Natural killer cell (primary cell): ENCODE measurements around the gene MCOLN1. TPM values are rescaled to one million over a fixed set of nuclear protein-coding genes. Genes with fewer than 3 reads are reported as not detected.

Experiments used
- ATAC-seq, 3 donors: fragments of 150-1000 bp in 2 of 3; fragments of 200-7000 bp in 1 of 3; cut with Tn5 transposase; 1 replicate in 1 of 3; 2 replicates in 2 of 3; pipeline ENCODE4 v1.10.0; 2021; ENCODE audit warnings: mild to moderate bottlenecking in 2 of 3, moderate library complexity in 2 of 3
- DNase-seq, 2 donors: peaks; one replicate each; pipeline versions ENCODE4 v3.0.0 to v3.0.0-alpha.2; 2013 to 2021; ENCODE audit warnings: mixed read lengths in 1 of 2
- H3K27ac ChIP-seq: one replicate; pipeline ENCODE4 v1.5.1; 2013; ENCODE audit warnings: mild to moderate bottlenecking, low read length
- H3K27me3 ChIP-seq: one replicate; pipeline ENCODE4 v1.6.1; 2013; ENCODE audit warnings: low read length; ENCODE audit not compliant: control insufficient read depth, insufficient read depth
- H3K36me3 ChIP-seq: one replicate; pipeline ENCODE4 v1.6.1; 2013; ENCODE audit warnings: low read length; ENCODE audit not compliant: control insufficient read depth, insufficient read depth
- H3K4me1 ChIP-seq: one replicate; pipeline ENCODE4 v1.6.1; 2013; ENCODE audit warnings: low read length; ENCODE audit not compliant: control insufficient read depth, insufficient read depth
- H3K4me3 ChIP-seq: one replicate; pipeline ENCODE4 v1.5.1; 2013; ENCODE audit warnings: low read length
- H3K9me3 ChIP-seq: one replicate; pipeline ENCODE4 v1.6.1; 2013; ENCODE audit warnings: low read length; ENCODE audit not compliant: control insufficient read depth, insufficient read depth
- H3K27ac Mint-ChIP-seq, 2 donors: one replicate each; pipeline ENCODE4 v1.8.0; 2022; ENCODE audit warnings: mild to moderate bottlenecking in 2 of 2, mixed read lengths in 2 of 2, moderate library complexity in 1 of 2
- H3K27me3 Mint-ChIP-seq, 2 donors: one replicate each; pipeline ENCODE4 v1.8.0; 2022; ENCODE audit warnings: low read depth in 2 of 2, mixed read lengths in 2 of 2
- H3K36me3 Mint-ChIP-seq: one replicate; pipeline ENCODE4 v1.8.0; 2022; ENCODE audit warnings: mixed read lengths
- H3K4me1 Mint-ChIP-seq, 2 donors: one replicate each; pipeline ENCODE4 v1.8.0; 2022; ENCODE audit warnings: mixed read lengths in 2 of 2
- H3K4me3 Mint-ChIP-seq: one replicate; pipeline ENCODE4 v1.8.0; 2022; ENCODE audit warnings: mild to moderate bottlenecking, moderate library complexity, mixed read lengths
- H3K9me3 Mint-ChIP-seq, 2 donors: one replicate each; pipeline ENCODE4 v1.8.0; 2022; ENCODE audit warnings: mixed read lengths in 2 of 2
- CTCF ChIP-seq: fragments of 200-600 bp; IDR thresholded peaks from one replicate; pipeline ENCODE4 v1.8.0; 2022; ENCODE audit warnings: antibody characterized with exemption
- WGBS: methylation state at CpG from one replicate; pipeline ENCODE4 v1.1.7; 2013; ENCODE audit warnings: missing lambda C conversion rate; ENCODE audit not compliant: insufficient coverage; 5-methylcytosine and 5-hydroxymethylcytosine counted together
- intact Hi-C: fragments of 100-400 bp; cut with micrococcal nuclease; formaldehyde crosslinking; loops from one replicate; pipeline ENCODE4 v1.14.2; 2022
- total RNA-seq, 4 donors: library from RNA; stranded (reverse); fragments of 120-200 nt in 1 of 4; gene quantifications; one replicate each; pipeline versions ENCODE4 v1.2.3 to v1.2.4, GENCODE V29; 2013 to 2022

Gene MCOLN1
- total RNA-seq, 3 donors from 2014 or later (not counting 1 experiment from before 2014, with no cell fraction given) = 22.9 to 37.6 (median 27.8) TPM

GRCh38 chr19:7554565-7554964 is 32.1 kb downstream of the MCOLN1 start:
- intact Hi-C loops = no loop called here
- no peak overlapping the region for H3K4me3 Mint-ChIP-seq
- no peaks in the 10 kb centered on the region for H3K36me3 Mint-ChIP-seq
- DNase-seq (no peak), ATAC-seq (no peak)
- Histone ChIP-seq H3K4me1 (no peaks in the 10 kb centered on the region), H3K36me3 (peaks cover 49% of the 10 kb centered on the region), H3K4me3 (no peak overlapping the region), H3K27me3 (no peaks in the 10 kb centered on the region), H3K27ac (no peak overlapping the region), H3K9me3 (no peaks in the 10 kb centered on the region)
- no peaks in the 10 kb centered on the region for H3K27me3 Mint-ChIP-seq
- WGBS = 97% methylated on average over 28 of the region's 28 CpGs
- H3K4me1 Mint-ChIP-seq = peaks cover 0 to 4% of the 10 kb centered on the region in 2 donors
- H3K27ac Mint-ChIP-seq = no peak overlapping the region
- TF ChIP-seq CTCF = no peak
- H3K9me3 Mint-ChIP-seq = no peaks in the 10 kb centered on the region

- Mint-ChIP-seq H3K36me3 (no peaks in the 10 kb centered on the region), H3K27ac (no peak overlapping the region), H3K27me3 (no peaks in the 10 kb centered on the region), H3K9me3 (no peaks in the 10 kb centered on the region), H3K4me1 (peaks cover 0 to 5% of the 10 kb centered on the region in 2 donors), H3K4me3 (no peak overlapping the region)
- no peaks in the 10 kb centered on the region for H3K27me3 ChIP-seq
- no peaks in the 10 kb centered on the region for H3K4me1 ChIP-seq
- H3K27ac ChIP-seq = no peak overlapping the region
- no peaks in the 10 kb centered on the region for H3K9me3 ChIP-seq
- TF ChIP-seq CTCF = no peak
- intact Hi-C loops = no loop called here
- WGBS = 95% methylated on average over 62 of the region's 62 CpGs
- DNase-seq (peak in 1 of 2 donors; percentile 32), ATAC-seq (peak in 2 of 3 donors; percentile 25 to 46)
- no peak overlapping the region for H3K4me3 ChIP-seq
- H3K36me3 ChIP-seq = peaks cover 44% of the 10 kb centered on the region
These were observed 32.8 kb downstream of the MCOLN1 start for GRCh38 chr19:7554990-7555864.

- DNase-seq (no peak), ATAC-seq (no peak)
- TF ChIP-seq CTCF = no peak
- no peak overlapping the region for H3K4me3 ChIP-seq
- H3K27me3 ChIP-seq = no peaks in the 10 kb centered on the region
- Mint-ChIP-seq H3K27me3 (no peaks in the 10 kb centered on the region), H3K4me3 (no peak overlapping the region), H3K4me1 (peaks cover 0 to 9% of the 10 kb centered on the region in 2 donors), H3K9me3 (no peaks in the 10 kb centered on the region), H3K27ac (no peak overlapping the region), H3K36me3 (no peaks in the 10 kb centered on the region)
- no peak overlapping the region for H3K27ac ChIP-seq
- H3K9me3 ChIP-seq = no peaks in the 10 kb centered on the region
- intact Hi-C loops = no loop called here
- no peaks in the 10 kb centered on the region for H3K4me1 ChIP-seq
- WGBS = 98% methylated on average over 54 of the region's 54 CpGs
- H3K36me3 ChIP-seq = peaks cover 45% of the 10 kb centered on the region
These were observed 34.4 kb downstream of the MCOLN1 start for GRCh38 chr19:7556696-7557315.
